Measurements from ENCODE around the gene LRRC74B. TPM values are rescaled to one million over a fixed set of nuclear protein-coding genes. Genes with fewer than 3 reads are reported as not detected.

The LRRC74B gene
- total RNA-seq, 1 donor from 2014 or later, result not detected

DNA sequence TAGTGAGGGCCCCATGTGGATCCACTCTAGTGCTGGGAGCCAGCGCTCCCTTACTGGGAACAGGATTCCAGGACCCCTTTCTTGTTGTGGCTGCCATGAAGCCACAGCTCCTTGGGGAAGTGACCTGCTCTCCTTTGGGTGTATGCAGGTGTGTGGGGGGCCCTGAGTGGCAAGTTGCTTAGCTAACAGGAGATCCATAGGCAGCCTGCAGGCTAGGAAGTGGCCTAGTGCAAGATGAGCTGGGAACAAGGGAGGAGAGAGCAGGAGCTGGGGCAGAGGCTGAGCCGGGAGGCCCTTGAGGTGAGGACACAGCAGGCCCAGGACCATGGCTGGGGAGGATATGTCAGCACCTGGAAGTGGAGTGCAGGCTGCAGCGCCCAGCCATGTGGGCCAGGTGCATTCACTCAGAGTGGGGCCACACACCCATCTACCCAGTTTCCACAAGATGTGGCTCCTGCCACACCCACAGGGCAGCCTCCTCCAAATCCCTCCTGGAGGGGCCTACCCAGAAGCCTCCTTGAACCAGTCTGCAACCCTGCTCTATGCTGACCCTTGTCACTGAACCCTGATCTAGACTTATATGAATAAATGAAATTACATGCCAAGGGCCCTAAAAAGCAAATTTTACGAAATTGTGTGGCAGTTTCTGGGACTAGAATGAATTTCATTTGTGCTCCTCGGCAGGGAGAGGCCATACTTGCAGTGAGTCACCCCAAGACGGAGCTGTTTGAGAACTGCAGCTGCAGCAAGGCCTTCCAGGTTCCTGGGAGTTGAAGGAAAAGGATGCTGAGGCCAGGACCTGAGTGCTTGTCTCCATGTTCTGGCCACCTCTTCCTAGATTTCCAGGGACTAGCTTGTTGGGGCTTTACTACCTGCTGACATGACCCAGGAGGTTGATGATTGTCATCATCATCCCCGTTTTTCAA is 47.1 kb upstream of the LRRC74B start:
- FAIRE-seq, result no peak
- H3K9me3 ChIP-seq (ENCODE audit: insufficient read depth, low read depth, low read length), result no peaks in the 10 kb centered on the region
- peaks cover 37% of the 10 kb centered on the region for H3K79me2 ChIP-seq (ENCODE audit: insufficient read depth, low read length)
- no peak overlapping the region for H3K4me2 ChIP-seq (ENCODE audit: low read length)
- no peak for DNase-seq (ENCODE audit: low read depth)
- peaks cover 3% of the 10 kb centered on the region for H3K36me3 Mint-ChIP-seq (ENCODE audit: low read depth, unreplicated experiment)
- H3K9ac ChIP-seq (ENCODE audit: low read length), result peak overlapping the region; percentile 22
- H3K4me3 Mint-ChIP-seq (ENCODE audit: unreplicated experiment), result no peak overlapping the region
- peaks cover 23% of the 10 kb centered on the region for H3K4me1 ChIP-seq (ENCODE audit: insufficient read depth, low read length)
- no peak overlapping the region for H2AFZ ChIP-seq (ENCODE audit: low read depth, low read length)
- H3K9me3 Mint-ChIP-seq (ENCODE audit: unreplicated experiment), result no peaks in the 10 kb centered on the region
- H3K27me3 Mint-ChIP-seq (ENCODE audit: low read depth, unreplicated experiment), result no peaks in the 10 kb centered on the region
- H3K27ac ChIP-seq (ENCODE audit: low read depth, low read length), result no peak overlapping the region
- peak overlapping the region; percentile 26 for H3K27ac Mint-ChIP-seq (ENCODE audit: unreplicated experiment)
- H4K20me1 ChIP-seq (ENCODE audit: insufficient read depth, low read length), result peaks cover 27% of the 10 kb centered on the region
- no peak overlapping the region for H3K4me3 ChIP-seq (ENCODE audit: insufficient read depth, low read depth, low read length)
- TF ChIP-seq CTCF (IDR thresholded peaks at IDR 0.05; ENCODE audit: insufficient read depth, low read depth, low read length) (no peak), EZH2 (IDR thresholded peaks at IDR 0.05; ENCODE audit: insufficient read depth, low read length) (no peak)
- no peaks in the 10 kb centered on the region for H3K27me3 ChIP-seq (ENCODE audit: insufficient read depth, low read length)
- no peaks in the 10 kb centered on the region for H3K36me3 ChIP-seq (ENCODE audit: insufficient read depth, low read length)
- no peaks in the 10 kb centered on the region for H3K4me1 Mint-ChIP-seq (ENCODE audit: low read depth, unreplicated experiment)

- H3K4me3 Mint-ChIP-seq (ENCODE audit: unreplicated experiment), result no peak overlapping the region
- no peak for TF ChIP-seq EZH2 (IDR thresholded peaks at IDR 0.05; ENCODE audit: insufficient read depth, low read length)
- TF ChIP-seq CTCF (IDR thresholded peaks at IDR 0.05; ENCODE audit: insufficient read depth, low read depth, low read length), result no peak
- H2AFZ ChIP-seq (ENCODE audit: low read depth, low read length), result no peak overlapping the region
- no peaks in the 10 kb centered on the region for H3K27me3 ChIP-seq (ENCODE audit: insufficient read depth, low read length)
- H3K4me1 Mint-ChIP-seq (ENCODE audit: low read depth, unreplicated experiment), result no peaks in the 10 kb centered on the region
- H3K79me2 ChIP-seq (ENCODE audit: insufficient read depth, low read length), result peaks cover 40% of the 10 kb centered on the region
- H3K4me2 ChIP-seq (ENCODE audit: low read length), result peak overlapping the region; percentile 96
- H3K9me3 Mint-ChIP-seq (ENCODE audit: unreplicated experiment), result no peaks in the 10 kb centered on the region
- peaks cover 3% of the 10 kb centered on the region for H3K36me3 Mint-ChIP-seq (ENCODE audit: low read depth, unreplicated experiment)
- H4K20me1 ChIP-seq (ENCODE audit: insufficient read depth, low read length), result peaks cover 27% of the 10 kb centered on the region
- FAIRE-seq (no peak), DNase-seq (ENCODE audit: low read depth) (no peak)
- no peaks in the 10 kb centered on the region for H3K9me3 ChIP-seq (ENCODE audit: insufficient read depth, low read depth, low read length)
- H3K9ac ChIP-seq (ENCODE audit: low read length), result peak overlapping the region; percentile 95
- no peak overlapping the region for H3K4me3 ChIP-seq (ENCODE audit: insufficient read depth, low read depth, low read length)
- no peak overlapping the region for H3K27ac ChIP-seq (ENCODE audit: low read depth, low read length)
- H3K36me3 ChIP-seq (ENCODE audit: insufficient read depth, low read length), result no peaks in the 10 kb centered on the region
- H3K27me3 Mint-ChIP-seq (ENCODE audit: low read depth, unreplicated experiment), result no peaks in the 10 kb centered on the region
- H3K27ac Mint-ChIP-seq (ENCODE audit: unreplicated experiment), result no peak overlapping the region
- H3K4me1 ChIP-seq (ENCODE audit: insufficient read depth, low read length), result peaks cover 23% of the 10 kb centered on the region
Measured at GRCh38 chr22:20999350-21000206, 46.2 kb upstream of the LRRC74B start.
